Mononuclear cell (primary cell): ENCODE data around the gene ARID5B. TPM values are rescaled to one million over a fixed set of nuclear protein-coding genes. Genes with fewer than 3 reads are reported as not detected.
A peak's percentile ranks its signal among the peaks of the same experiment; 100 is the strongest.
"Not testable (repeated sequence)": the region's sequence is repeated elsewhere in the genome, so short reads cannot be mapped to it uniquely, and the experiment has no call there.

Source experiments
- H3K27me3 ChIP-seq: 2 replicates; pipeline ENCODE4 v1.6.0; 2011; ENCODE audit warnings: low read length, control low read depth; ENCODE audit not compliant: insufficient read depth
- H3K4me1 ChIP-seq: 2 replicates; pipeline ENCODE4 v1.5.1; 2011; ENCODE audit warnings: mild to moderate bottlenecking, low read length, control low read depth; ENCODE audit not compliant: insufficient read depth
- H3K4me3 ChIP-seq: 2 replicates; pipeline ENCODE4 v1.5.1; 2011; ENCODE audit warnings: mild to moderate bottlenecking, low read length, moderate library complexity
- H3K9me3 ChIP-seq: 2 replicates; pipeline ENCODE4 v1.5.1; 2011; ENCODE audit warnings: low read depth, mild to moderate bottlenecking, control low read depth, low read length
- total RNA-seq: library from RNA; depleted of rRNA; stranded (reverse); fragments of >200 nt; gene quantifications from one replicate; pipeline ENCODE4 v1.2.3, GENCODE V29; 2012

The ARID5B gene, protein sequence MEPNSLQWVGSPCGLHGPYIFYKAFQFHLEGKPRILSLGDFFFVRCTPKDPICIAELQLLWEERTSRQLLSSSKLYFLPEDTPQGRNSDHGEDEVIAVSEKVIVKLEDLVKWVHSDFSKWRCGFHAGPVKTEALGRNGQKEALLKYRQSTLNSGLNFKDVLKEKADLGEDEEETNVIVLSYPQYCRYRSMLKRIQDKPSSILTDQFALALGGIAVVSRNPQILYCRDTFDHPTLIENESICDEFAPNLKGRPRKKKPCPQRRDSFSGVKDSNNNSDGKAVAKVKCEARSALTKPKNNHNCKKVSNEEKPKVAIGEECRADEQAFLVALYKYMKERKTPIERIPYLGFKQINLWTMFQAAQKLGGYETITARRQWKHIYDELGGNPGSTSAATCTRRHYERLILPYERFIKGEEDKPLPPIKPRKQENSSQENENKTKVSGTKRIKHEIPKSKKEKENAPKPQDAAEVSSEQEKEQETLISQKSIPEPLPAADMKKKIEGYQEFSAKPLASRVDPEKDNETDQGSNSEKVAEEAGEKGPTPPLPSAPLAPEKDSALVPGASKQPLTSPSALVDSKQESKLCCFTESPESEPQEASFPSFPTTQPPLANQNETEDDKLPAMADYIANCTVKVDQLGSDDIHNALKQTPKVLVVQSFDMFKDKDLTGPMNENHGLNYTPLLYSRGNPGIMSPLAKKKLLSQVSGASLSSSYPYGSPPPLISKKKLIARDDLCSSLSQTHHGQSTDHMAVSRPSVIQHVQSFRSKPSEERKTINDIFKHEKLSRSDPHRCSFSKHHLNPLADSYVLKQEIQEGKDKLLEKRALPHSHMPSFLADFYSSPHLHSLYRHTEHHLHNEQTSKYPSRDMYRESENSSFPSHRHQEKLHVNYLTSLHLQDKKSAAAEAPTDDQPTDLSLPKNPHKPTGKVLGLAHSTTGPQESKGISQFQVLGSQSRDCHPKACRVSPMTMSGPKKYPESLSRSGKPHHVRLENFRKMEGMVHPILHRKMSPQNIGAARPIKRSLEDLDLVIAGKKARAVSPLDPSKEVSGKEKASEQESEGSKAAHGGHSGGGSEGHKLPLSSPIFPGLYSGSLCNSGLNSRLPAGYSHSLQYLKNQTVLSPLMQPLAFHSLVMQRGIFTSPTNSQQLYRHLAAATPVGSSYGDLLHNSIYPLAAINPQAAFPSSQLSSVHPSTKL
- 52.9 TPM for total RNA-seq

DNA sequence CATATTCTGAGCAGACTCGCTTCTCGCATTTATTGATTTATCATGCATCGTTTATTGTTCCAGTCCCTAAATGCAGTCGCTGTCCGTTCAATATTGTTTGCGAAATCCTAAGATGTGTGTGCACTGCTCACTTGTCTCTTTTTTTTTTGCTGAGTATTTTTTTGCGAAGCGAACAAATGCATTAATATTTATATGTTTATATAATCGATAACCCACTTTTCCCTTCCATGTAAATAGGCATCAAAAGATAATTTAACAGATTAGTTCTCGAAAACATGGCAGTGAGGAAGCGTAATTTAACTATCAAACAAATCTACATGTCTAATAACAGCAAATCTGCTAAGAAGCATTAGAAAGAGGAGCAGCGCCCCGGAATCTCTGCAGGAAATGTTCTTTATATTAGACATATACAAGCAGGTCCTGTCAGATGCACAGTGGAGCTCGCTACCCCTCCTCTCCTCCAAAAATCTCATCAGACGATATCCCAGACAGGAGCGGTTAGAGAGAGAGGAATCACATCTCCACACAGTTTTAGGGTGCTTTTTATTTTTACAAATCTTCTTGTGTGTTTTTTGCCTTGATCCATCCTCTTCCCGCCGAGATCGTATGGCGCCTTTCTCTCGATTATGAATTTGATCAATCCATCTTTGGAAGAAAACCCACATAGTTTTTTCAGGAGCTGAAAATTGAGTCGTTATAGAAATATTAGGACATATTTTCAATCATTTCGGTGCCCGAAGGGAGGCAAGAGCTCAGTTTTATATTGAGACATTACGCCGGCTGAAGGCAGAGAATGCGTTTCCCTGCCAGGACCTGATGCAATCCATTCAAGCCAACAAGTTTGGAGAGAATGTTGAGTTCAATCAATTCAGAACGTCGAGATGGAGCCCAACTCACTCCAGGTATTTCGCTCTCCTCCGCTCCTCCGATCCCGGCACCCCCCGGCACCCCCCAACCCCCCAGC, at the start of gene ARID5B:
TSS of gene ARID5B (plus strand) at position 871 of the 964 bp plus-strand sequence. CDS start at position 882, 11 bp downstream.
- H3K27me3 ChIP-seq: no peaks in the 10 kb centered on the region
- H3K9me3 ChIP-seq: no peaks in the 10 kb centered on the region
- peaks cover 51% of the 10 kb centered on the region for H3K4me1 ChIP-seq

DNA sequence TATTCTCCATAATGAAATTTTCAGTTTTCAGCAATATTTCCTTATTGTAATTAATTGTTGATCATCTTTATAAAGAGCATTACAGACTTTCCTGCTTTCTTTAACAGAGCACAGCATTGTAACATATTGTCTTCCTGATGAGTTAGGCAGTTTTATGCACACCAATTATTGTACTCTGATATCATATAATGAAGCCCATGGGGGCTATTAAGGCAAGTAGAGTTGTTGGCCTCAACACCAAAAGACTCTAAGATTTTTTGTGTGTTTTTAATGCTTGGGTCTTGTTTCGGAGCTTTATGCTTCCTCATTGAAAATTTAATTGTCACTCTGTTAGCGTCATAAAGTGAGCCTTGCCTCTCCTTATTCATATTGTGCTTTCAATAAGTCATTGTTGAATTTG, 49.2 kb upstream of the ARID5B start:
- Histone ChIP-seq H3K4me1 (no peaks in the 10 kb centered on the region), H3K9me3 (no peaks in the 10 kb centered on the region), H3K27me3 (no peaks in the 10 kb centered on the region), H3K4me3 (no peak overlapping the region)

More for the DNA sequence above, at the start of gene ARID5B:
- peak within 1 kb of the TSS; percentile 98 for H3K4me3 ChIP-seq

DNA sequence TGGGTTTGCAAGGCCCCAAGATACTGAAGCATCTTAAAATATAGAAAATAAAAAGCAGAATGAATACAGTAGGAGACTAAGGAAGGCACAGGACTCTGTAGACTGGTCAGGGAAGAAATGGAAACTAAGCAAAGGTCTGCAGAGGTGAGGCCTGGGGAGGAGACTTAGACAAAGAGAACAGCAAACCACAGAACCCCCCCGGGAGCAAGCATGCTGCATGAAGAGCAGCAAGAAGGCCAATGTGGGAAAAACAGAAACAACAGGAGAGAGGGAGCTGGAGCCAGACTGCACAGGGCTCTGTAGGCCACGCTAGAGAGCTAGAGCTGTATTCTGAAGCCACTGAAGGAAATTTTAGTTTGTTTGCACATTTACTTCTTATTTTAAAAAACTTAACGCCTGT, 45.7 kb upstream of the ARID5B start:
- Histone ChIP-seq H3K9me3 (no peaks in the 10 kb centered on the region), H3K4me3 (no peak overlapping the region), H3K4me1 (no peaks in the 10 kb centered on the region), H3K27me3 (no peaks in the 10 kb centered on the region)

DNA sequence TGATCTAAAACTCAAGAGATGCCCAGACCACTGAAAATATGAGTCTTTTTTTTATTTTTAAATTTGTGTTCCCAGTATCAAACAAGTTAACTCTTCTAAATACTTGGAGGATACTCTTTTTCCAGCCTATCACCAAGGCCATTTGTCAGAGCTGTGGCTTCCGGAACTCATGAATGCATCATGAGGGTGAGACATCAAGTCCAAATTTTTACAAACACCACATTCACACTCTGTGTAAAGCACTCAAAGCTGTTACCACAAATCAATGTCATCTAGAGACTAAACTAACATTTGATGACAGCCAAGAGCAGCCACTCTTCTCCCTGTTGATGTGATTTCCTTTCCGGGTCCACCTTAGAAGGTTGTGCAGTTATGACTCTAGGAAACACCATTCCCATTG, 43.8 kb upstream of the ARID5B start:
- no peaks in the 10 kb centered on the region for H3K4me1 ChIP-seq
- no peak overlapping the region for H3K4me3 ChIP-seq
- no peaks in the 10 kb centered on the region for H3K9me3 ChIP-seq
- H3K27me3 ChIP-seq: no peaks in the 10 kb centered on the region

DNA sequence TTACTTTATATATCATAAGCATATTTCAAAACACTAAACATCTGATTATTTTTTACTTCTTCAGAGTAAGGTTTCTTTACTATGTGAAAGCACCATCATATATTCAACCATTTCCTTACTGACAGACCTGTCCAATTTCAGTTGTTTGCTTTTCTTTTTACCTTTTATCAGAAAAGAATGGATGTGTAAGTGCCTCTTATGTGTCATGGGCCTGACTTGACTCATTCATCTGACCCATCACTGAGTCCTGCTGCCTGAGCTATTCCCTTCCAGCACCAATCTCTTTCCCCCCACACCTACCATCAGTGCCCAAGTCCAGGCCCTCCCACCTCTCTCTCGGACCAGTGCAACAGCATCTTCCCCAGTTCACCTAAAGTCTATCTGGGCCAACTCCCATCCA, 41.7 kb upstream of the ARID5B start:
- H3K27me3 ChIP-seq: no peaks in the 10 kb centered on the region
- no peak overlapping the region for H3K4me3 ChIP-seq
- no peaks in the 10 kb centered on the region for H3K4me1 ChIP-seq
- H3K9me3 ChIP-seq: no peaks in the 10 kb centered on the region

DNA sequence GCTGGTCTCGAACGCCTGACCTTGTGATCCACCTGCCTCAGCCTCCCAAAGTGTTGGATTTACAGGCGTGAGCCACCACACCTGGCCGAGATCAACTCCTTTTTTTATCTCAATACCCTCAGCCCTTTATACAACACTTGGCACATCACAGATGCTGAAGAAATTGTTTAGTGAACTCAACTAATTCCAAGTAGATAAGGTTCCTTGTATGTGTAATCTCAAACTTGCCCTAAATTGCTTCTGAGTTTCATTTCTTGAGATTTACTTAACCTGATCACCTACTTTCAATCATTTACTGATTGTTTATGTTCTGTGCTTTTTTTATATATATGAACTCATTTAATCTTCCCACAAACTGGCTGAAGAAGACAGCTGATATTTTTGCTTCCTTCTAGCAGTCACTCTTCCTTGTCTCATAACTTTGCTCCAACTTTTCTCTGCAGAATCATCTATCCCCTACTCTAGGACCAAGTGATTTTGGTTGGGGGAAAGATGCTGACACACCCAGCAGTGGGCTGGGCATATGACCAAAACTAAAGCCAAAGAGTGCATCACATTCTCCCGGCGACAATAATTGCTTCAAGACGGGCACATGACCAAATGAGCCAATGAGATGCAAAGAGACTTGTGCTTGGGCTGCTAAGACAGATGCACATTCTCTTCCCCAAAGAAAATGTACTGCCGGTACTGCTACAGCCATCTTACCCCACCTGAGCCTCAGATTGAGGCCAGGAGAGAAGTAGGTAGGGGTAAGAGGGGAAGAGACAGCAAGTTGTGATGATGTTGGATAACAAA, 40.3 kb upstream of the ARID5B start:
- H3K27me3 ChIP-seq: no peaks in the 10 kb centered on the region
- no peaks in the 10 kb centered on the region for H3K4me1 ChIP-seq
- H3K4me3 ChIP-seq: no peak overlapping the region
- no peaks in the 10 kb centered on the region for H3K9me3 ChIP-seq

DNA sequence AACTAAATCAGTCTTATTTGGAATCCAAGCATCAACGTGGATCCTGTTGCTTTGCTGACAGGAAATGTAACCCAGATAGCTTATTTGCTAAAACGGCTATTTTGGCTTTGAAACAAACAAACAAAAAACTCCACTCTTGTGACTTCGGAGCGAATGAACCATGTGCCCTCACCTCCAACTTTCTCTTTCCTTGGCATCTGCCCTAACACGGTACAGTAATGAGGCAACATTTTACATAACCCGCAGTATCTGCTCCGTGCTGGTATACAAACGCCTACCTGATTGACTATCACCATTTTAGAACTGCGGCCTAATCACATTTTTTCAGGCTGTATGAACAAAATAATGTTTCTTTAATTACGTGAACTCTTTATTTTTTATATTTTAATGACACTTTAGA, 37.5 kb upstream of the ARID5B start:
- no peaks in the 10 kb centered on the region for H3K9me3 ChIP-seq
- no peaks in the 10 kb centered on the region for H3K4me1 ChIP-seq
- H3K27me3 ChIP-seq: no peaks in the 10 kb centered on the region
- no peak overlapping the region for H3K4me3 ChIP-seq

DNA sequence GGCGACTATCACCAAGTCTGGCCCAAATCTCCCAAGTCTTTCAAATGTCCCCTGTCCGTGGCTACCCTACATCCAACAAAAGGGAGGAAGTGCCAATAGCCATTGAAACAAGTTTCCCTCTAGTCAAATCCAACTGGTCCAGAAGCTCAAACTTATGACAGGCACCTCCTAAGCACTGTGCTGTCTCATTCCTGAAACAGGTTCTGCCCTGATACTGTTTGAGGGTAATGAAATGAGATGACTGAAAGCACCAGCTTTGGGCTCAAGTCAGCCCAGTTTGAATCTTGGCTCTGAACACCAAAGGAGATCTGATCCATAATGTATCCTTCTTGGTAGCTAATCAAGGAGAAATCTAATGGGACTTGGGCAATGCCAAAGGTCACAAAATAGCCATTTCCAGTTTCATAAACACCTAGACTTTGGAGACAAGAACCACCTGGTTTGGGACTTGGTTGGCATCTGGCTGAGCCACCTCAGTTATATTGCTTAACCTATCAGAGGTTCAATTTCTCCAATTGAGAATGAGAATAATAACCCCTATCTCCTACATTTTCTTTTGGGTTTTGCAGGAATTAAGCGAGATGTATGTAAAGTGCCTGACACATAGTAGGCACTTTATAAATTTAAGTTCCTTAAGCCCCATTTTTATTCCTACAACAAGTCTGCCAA, 34.7 kb upstream of the ARID5B start:
- H3K4me3 ChIP-seq: peak overlapping the region; percentile 33
- H3K27me3 ChIP-seq: no peaks in the 10 kb centered on the region
- H3K9me3 ChIP-seq: no peaks in the 10 kb centered on the region
- H3K4me1 ChIP-seq: no peaks in the 10 kb centered on the region

DNA sequence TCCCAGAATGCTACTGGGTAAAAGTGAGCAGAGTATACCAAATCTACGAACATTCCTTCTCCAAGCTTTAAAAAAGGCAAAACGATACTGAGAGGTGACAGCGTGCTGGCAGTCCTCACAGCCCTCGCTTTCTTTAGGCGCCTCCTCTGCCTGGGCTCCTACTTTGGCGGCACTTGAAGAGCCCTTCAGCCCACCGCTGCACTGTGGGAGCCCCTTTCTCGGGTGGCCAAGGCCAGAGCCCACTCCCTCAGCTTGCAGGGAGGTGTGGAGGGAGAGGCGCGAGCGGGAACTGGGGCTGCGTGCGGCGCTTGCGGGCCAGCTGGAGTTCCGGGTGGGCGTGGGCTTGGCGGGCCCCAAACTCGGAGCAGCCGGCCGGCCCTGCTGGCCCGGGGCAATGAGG, 34.1 kb upstream of the ARID5B start:
- not testable (repeated sequence) for H3K27me3 ChIP-seq, H3K4me1 ChIP-seq, H3K9me3 ChIP-seq
- peak overlapping the region; percentile 33 for H3K4me3 ChIP-seq

DNA sequence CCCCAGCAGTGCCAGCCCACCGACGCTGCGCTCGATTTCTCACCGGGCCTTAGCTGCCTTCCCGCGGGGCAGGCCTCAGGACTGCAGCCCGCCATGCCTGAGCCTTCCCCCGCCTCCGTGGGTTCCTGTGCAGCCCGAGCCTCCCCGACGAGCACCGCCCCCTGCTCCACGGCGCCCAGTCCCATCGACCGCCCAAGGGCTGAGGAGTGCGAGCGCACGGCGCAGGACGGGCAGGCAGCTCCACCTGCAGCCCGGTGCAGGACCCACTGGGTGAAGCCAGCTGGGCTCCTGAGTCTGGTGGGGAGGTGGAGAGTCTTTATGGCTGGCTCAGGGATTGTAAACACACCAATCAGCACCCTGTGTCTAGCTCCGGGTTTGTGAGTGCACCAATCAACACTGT, 33.7 kb upstream of the ARID5B start:
- not testable (repeated sequence) for H3K9me3 ChIP-seq, H3K4me3 ChIP-seq, H3K4me1 ChIP-seq, H3K27me3 ChIP-seq

DNA sequence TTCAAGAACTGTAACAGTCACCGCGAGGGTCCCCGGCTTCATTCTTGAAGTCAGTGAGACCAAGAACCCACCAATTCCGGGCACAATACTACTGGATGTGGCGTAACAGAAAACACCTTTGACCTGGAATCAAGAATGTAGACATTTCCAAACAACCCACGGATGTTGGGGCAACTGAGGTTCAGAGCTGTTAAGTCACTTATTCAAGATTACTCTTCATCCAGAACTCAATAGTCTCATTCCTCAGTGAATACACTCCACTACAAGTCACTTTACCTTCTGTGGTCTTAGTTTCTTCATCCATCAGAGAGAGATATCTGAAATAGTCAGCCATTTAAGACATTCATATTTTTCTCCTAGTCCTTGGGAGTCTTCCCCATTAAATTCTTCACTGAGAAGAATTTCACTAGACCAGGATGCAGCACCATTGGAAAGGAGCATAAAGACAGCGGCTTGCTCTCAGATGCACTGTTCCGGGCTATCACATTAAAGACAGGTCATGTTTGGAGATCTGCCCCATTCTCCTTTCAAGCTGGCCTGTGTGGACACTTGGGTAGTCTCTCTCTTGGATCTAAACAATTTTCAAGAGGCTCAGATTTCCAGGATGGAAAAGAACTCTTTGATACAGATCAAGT, 32.3 kb upstream of the ARID5B start:
- Histone ChIP-seq H3K9me3 (no peaks in the 10 kb centered on the region), H3K4me3 (no peak overlapping the region), H3K4me1 (no peaks in the 10 kb centered on the region), H3K27me3 (no peaks in the 10 kb centered on the region)

DNA sequence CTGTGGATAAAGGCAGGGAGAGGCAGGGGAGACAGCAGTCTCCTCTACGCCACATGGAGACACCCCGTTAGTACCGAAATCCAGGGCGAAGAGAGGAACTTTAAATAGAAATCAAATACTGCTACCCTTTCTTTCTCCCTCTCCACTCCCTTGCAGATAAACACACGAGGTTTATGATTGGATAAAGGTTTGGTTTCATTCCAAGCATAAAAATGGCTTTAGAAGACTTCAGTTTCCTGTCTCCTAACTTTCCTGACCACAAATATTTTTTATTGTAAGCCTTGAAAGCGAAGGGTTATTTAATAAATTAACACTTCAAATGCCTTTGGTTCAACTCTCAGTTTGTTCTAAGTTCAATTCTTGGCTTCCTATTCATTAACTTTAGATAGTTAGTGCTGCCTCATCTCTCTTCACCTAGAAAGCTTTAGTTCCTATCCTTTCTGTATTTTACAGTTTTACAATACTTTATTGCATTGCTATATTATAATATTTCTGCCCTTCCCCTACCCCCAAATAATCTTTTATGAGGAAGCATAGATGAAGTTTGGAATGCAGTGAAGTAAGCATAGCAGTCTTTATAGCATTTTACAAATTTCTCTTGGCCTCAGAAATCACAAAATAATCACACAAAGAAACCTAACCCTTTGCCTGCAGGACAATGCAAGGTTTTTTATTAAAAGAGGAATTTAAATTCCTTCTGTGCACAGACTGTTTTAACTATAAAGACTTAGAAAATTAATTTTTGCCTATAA, 31.5 kb upstream of the ARID5B start:
- no peak overlapping the region for H3K4me3 ChIP-seq
- H3K4me1 ChIP-seq: no peaks in the 10 kb centered on the region
- H3K27me3 ChIP-seq: no peaks in the 10 kb centered on the region
- no peaks in the 10 kb centered on the region for H3K9me3 ChIP-seq
